Fibroblast of skin of scalp (primary cell): ENCODE results near the gene ZNF726.
A peak's percentile ranks its signal among the peaks of the same experiment; 100 is the strongest.
"Not testable (repeated sequence)": the region's sequence is repeated elsewhere in the genome, so short reads cannot be mapped to it uniquely, and the experiment has no call there.

Source experiments
- DNase-seq: peaks from one replicate; pipeline ENCODE4 v3.0.0-alpha.2; 2013

The ZNF726 gene

GRCh38 chr19:23946569-23946968, 31.9 kb downstream of the ZNF726 start:
- no peak for DNase-seq

- no peak for DNase-seq
Measured at GRCh38 chr19:23949611-23950010, 34.9 kb downstream of the ZNF726 start.

GRCh38 chr19:23956051-23956450, 41.4 kb downstream of the ZNF726 start:
- DNase-seq, result no peak

GRCh38 chr19:23957660-23958281, 43.1 kb downstream of the ZNF726 start:
- peak; percentile 44 for DNase-seq

GRCh38 chr19:23963396-23963795, 48.7 kb downstream of the ZNF726 start:
- DNase-seq, result not testable (repeated sequence)

GRCh38 chr19:23963881-23964280, 49.2 kb downstream of the ZNF726 start:
- DNase-seq, result not testable (repeated sequence)

- DNase-seq, result not testable (repeated sequence)
Measured at GRCh38 chr19:23964334-23964733, 49.6 kb downstream of the ZNF726 start.

GRCh38 chr19:23969630-23970029, 54.9 kb downstream of the ZNF726 start:
- no peak for DNase-seq

GRCh38 chr19:23971598-23971997, 56.9 kb downstream of the ZNF726 start:
- DNase-seq, result no peak

GRCh38 chr19:23972161-23972560, 57.5 kb downstream of the ZNF726 start:
- no peak for DNase-seq

- no peak for DNase-seq
Measured at GRCh38 chr19:23974941-23975340, 60.3 kb downstream of the ZNF726 start.

- DNase-seq, result not testable (repeated sequence)
Measured at GRCh38 chr19:23976631-23977030, 61.9 kb downstream of the ZNF726 start.

GRCh38 chr19:23977256-23977655, 62.6 kb downstream of the ZNF726 start:
- DNase-seq, result not testable (repeated sequence)

- no peak for DNase-seq
Measured at GRCh38 chr19:23978068-23978467, 63.4 kb downstream of the ZNF726 start.

GRCh38 chr19:23980805-23981204, 66.1 kb downstream of the ZNF726 start:
- DNase-seq, result no peak

GRCh38 chr19:23981863-23982262, 67.2 kb downstream of the ZNF726 start:
- no peak for DNase-seq

- DNase-seq, result no peak
Measured at GRCh38 chr19:23983406-23983805, 68.7 kb downstream of the ZNF726 start.
